Sigmoid colon (tissue), 3 donors: Measurements from ENCODE around the gene USP46.

Experiments used
- CTCF ChIP-seq, 4 experiments: fragments of 450-650 bp in 3 of 4; fragments of 200-600 bp in 1 of 4; IDR thresholded peaks; one replicate each; pipeline ENCODE4 v1.5.1; 2016 to 2019; ENCODE audit warnings: antibody characterized with exemption in 4 of 4, mild to moderate bottlenecking in 3 of 4, moderate library complexity in 2 of 4
- POLR2A ChIP-seq, 2 donors: fragments of 450-650 bp; IDR thresholded peaks; one replicate each; pipeline ENCODE4 v1.6.1; 2016; ENCODE audit warnings: antibody characterized with exemption in 2 of 2, mild to moderate bottlenecking in 2 of 2, moderate library complexity in 2 of 2

- TF ChIP-seq CTCF (IDR thresholded peaks at IDR 0.05) (no peak), POLR2A (IDR thresholded peaks at IDR 0.05) (no peak)
Observed at GRCh38 chr4:52600275-52600674, 58.8 kb downstream of the USP46 start.
